ENCODE data around the gene RASGRP4. TPM values are rescaled to one million over a fixed set of nuclear protein-coding genes. Genes with fewer than 3 reads are reported as not detected.

The RASGRP4 gene
- total RNA-seq, 4 donors from 2014 or later = 3.1 to 11.7 (median 5.3) TPM

DNA sequence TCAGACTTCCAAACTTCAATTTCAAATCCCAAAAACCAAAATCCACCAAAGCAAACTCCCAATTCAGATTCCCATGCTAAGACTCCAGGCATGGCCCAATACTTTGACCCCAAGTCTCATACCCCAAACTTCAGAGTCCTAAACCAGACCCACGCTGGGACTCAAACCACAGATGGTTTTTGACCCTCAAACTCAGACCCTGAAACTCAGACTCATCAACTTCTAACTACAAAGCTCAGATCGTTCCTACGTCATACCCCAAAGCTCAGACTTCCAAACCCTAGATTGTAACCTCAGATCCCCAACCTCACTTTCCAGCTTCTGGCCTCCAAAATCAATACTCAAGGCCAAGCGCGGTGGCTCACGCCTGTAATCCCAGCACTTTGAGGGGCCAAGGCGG, 19.3 kb upstream of the RASGRP4 start:
- 92% methylated on average over 7 of the region's 7 CpGs for WGBS, 2 donors
- H3K36me3 ChIP-seq = no peaks in the 10 kb centered on the region
- H3K27ac ChIP-seq = no peak overlapping the region
- TF ChIP-seq, protein P1, sequence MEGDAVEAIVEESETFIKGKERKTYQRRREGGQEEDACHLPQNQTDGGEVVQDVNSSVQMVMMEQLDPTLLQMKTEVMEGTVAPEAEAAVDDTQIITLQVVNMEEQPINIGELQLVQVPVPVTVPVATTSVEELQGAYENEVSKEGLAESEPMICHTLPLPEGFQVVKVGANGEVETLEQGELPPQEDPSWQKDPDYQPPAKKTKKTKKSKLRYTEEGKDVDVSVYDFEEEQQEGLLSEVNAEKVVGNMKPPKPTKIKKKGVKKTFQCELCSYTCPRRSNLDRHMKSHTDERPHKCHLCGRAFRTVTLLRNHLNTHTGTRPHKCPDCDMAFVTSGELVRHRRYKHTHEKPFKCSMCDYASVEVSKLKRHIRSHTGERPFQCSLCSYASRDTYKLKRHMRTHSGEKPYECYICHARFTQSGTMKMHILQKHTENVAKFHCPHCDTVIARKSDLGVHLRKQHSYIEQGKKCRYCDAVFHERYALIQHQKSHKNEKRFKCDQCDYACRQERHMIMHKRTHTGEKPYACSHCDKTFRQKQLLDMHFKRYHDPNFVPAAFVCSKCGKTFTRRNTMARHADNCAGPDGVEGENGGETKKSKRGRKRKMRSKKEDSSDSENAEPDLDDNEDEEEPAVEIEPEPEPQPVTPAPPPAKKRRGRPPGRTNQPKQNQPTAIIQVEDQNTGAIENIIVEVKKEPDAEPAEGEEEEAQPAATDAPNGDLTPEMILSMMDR (IDR thresholded peaks at IDR 0.05) = no peak
- no peak for TF ChIP-seq EP300 (IDR thresholded peaks at IDR 0.05)
- no peak for TF ChIP-seq POLR2A (IDR thresholded peaks at IDR 0.05)
- no peaks in the 10 kb centered on the region for H3K9me3 ChIP-seq
- H3K4me1 ChIP-seq = no peaks in the 10 kb centered on the region
- DNase-seq (ENCODE audit: low spot score in 2 of 2) = no peak
- H3K27me3 ChIP-seq = no peaks in the 10 kb centered on the region
- no peak overlapping the region for H3K4me3 ChIP-seq

DNA sequence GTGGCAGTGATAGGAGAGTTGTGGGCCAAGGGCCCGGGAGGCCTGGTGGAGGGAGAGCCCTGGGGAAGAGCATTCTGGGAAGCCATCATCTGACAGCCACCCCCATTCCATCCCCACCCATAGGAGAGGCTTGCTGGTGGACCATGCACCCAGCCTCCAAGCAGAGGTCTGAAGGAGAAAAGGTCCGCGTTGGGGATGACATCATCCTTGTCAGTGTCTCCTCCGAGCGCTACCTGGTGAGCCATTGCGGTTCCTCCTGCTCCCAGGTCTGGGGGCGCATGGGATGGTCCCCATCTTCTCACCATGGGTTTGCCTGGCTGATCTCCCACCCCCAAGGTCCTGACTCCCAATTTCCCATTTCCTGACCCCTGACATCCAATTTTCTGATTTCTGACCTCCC, 18.0 kb upstream of the RASGRP4 start:
- TF ChIP-seq, protein P1 (IDR thresholded peaks at IDR 0.05) = no peak
- TF ChIP-seq POLR2A (IDR thresholded peaks at IDR 0.05) = no peak
- TF ChIP-seq EP300 (IDR thresholded peaks at IDR 0.05) = no peak

DNA sequence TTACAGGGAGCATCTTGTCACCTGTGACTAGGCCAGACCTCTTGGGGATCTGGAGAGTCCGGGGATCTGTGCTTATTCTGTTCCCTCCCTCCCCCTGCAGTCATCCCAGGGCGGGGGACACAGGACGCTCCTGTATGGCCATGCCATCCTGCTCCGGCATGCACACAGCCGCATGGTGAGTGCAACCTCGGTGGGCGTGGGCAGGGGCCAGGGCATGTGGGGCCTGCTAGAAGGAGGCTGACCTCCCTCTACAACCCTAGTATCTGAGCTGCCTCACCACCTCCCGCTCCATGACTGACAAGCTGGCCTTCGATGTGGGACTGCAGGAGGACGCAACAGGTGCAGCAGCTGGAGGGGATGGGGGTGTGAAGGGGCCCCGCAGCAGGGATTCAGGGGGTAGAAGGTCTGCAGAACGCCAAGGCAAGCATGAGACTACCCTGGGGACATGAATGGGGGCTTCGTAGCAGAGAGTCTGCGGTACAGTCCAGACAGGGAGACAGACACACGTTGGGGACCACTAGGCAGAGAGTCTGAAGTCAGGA, 17.5 kb upstream of the RASGRP4 start:
- TF ChIP-seq POLR2A (IDR thresholded peaks at IDR 0.05) (no peak), EP300 (IDR thresholded peaks at IDR 0.05) (no peak)
- TF ChIP-seq, protein P1 (IDR thresholded peaks at IDR 0.05) = no peak
- H3K4me3 ChIP-seq = no peak overlapping the region
- WGBS, 2 donors = 84 to 88% methylated on average over 12 to 14 of the region's 15 CpGs
- no peak for DNase-seq (ENCODE audit: low spot score in 2 of 2)
- H3K4me1 ChIP-seq = no peaks in the 10 kb centered on the region
- H3K9me3 ChIP-seq = no peaks in the 10 kb centered on the region
- no peaks in the 10 kb centered on the region for H3K36me3 ChIP-seq
- no peak overlapping the region for H3K27ac ChIP-seq
- no peaks in the 10 kb centered on the region for H3K27me3 ChIP-seq

More for the DNA sequence above, 18.0 kb upstream of the RASGRP4 start:
- no peaks in the 10 kb centered on the region for H3K27me3 ChIP-seq
- 85 to 86% methylated on average over 7 of the region's 7 CpGs for WGBS, 2 donors
- H3K9me3 ChIP-seq = no peaks in the 10 kb centered on the region
- H3K4me1 ChIP-seq = no peaks in the 10 kb centered on the region
- DNase-seq (ENCODE audit: low spot score in 2 of 2) = no peak
- no peaks in the 10 kb centered on the region for H3K36me3 ChIP-seq
- H3K4me3 ChIP-seq = no peak overlapping the region
- no peak overlapping the region for H3K27ac ChIP-seq

DNA sequence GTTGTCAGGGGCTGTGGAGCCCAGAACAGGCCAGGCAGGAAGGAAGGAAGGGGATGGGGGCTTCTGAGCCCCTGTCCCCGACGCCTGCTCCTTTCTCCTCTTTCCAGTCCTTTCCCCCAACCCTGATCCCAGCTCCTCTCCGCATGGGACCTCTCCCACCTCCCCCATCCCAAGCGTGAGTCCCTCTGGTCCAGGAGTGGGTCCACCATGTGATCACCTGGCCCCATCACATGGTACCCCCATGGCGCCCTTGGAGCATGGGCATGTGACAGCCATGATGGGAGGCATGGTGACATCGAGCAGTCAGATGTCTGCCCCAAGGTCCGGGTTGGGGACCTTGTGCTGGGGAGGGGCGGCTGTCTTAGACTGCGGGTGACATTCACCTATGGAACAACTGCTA, 16.7 kb upstream of the RASGRP4 start:
- Histone ChIP-seq H3K4me1 (no peaks in the 10 kb centered on the region), H3K27me3 (no peaks in the 10 kb centered on the region), H3K27ac (no peak overlapping the region), H3K36me3 (no peaks in the 10 kb centered on the region), H3K9me3 (no peaks in the 10 kb centered on the region), H3K4me3 (no peak overlapping the region)
- 89% methylated on average over 8 to 9 of the region's 9 CpGs for WGBS, 2 donors
- TF ChIP-seq, protein P1 (IDR thresholded peaks at IDR 0.05) = no peak
- no peak for TF ChIP-seq POLR2A (IDR thresholded peaks at IDR 0.05)
- no peak for TF ChIP-seq EP300 (IDR thresholded peaks at IDR 0.05)
- DNase-seq (ENCODE audit: low spot score in 2 of 2) = no peak

DNA sequence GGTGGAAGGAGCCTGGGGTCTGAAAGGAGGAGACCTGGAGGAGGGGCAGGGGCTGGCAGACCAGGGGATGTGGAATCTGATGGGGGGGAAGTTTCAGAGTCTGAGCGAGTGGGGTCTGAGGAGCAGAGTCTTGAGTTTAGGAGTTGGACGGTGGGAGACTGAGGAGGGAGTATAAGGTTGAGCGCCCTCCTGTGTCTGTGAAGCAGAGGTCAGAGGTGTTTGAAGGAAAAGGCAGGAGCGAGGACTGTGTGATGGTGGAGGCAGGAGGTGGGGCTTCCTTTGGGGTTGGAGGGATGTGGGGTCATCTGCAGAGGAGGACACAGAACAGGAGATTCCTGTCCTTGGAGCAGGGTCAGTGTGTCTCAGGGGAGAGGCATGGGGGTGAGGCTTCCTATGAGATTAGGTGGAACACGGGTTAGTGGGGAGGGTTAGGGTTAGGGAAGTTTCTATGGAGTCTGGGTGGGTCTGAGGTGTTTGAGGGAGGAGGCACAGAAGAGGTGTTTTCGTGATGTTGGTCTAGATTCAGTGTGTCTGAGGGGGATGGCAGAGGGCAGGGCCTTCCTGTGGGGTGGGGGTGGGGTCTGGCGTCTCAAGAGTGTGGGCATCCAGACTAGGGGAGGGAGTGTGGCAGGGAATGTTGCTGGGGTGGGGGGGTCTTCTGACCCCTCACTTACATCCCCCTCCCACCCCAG, 15.8 kb upstream of the RASGRP4 start:
- Histone ChIP-seq H3K9me3 (no peaks in the 10 kb centered on the region), H3K4me1 (no peaks in the 10 kb centered on the region), H3K36me3 (no peaks in the 10 kb centered on the region), H3K27me3 (no peaks in the 10 kb centered on the region), H3K27ac (no peak overlapping the region), H3K4me3 (no peak overlapping the region)
- no peak for DNase-seq (ENCODE audit: low spot score in 2 of 2)
- no peak for TF ChIP-seq EP300 (IDR thresholded peaks at IDR 0.05)
- no peak for TF ChIP-seq POLR2A (IDR thresholded peaks at IDR 0.05)
- TF ChIP-seq, protein P1 (IDR thresholded peaks at IDR 0.05) = no peak
- 30 to 47% methylated on average over 6 to 7 of the region's 7 CpGs for WGBS, 2 donors

Data from tibial nerve (tissue), 4 donors.